ENCODE results near the gene RNF223.
"Not testable (repeated sequence)": the region's sequence is repeated elsewhere in the genome, so short reads cannot be mapped to it uniquely, and the experiment has no call there.

Gene RNF223

GRCh38 chr1:1083416-1084371 is 9.6 kb upstream of the RNF223 start:
- Histone ChIP-seq H3K27me3 (ENCODE audit: control insufficient read depth in 1 of 2, insufficient read depth in 2 of 2, low read length in 2 of 2) (no peaks in the 10 kb centered on the region), H3K4me1 (ENCODE audit: insufficient read depth, low read length) (peaks cover 11% of the 10 kb centered on the region), H3K27ac (ENCODE audit: low read depth, low read length) (no peak overlapping the region), H3K9ac (ENCODE audit: low read length) (no peak overlapping the region), H3K4me3 (ENCODE audit: low read depth in 1 of 2, low read length in 2 of 2) (no peak overlapping the region), H3K9me3 (ENCODE audit: low read length) (no peaks in the 10 kb centered on the region), H3K36me3 (ENCODE audit: insufficient read depth, low read length) (no peaks in the 10 kb centered on the region)

- H3K4me1 ChIP-seq (ENCODE audit: insufficient read depth, low read length): peaks cover 11% of the 10 kb centered on the region
- H3K9me3 ChIP-seq (ENCODE audit: low read length): no peaks in the 10 kb centered on the region
- no peak overlapping the region for H3K9ac ChIP-seq (ENCODE audit: low read length)
- H3K4me3 ChIP-seq (ENCODE audit: low read depth in 1 of 2, low read length in 2 of 2): no peak overlapping the region
- no peaks in the 10 kb centered on the region for H3K27me3 ChIP-seq (ENCODE audit: control insufficient read depth in 1 of 2, insufficient read depth in 2 of 2, low read length in 2 of 2)
- H3K27ac ChIP-seq (ENCODE audit: low read depth, low read length): no peak overlapping the region
- no peaks in the 10 kb centered on the region for H3K36me3 ChIP-seq (ENCODE audit: insufficient read depth, low read length)
Measured at GRCh38 chr1:1082776-1083415, 8.8 kb upstream of the RNF223 start.

- H3K9ac ChIP-seq (ENCODE audit: low read length): no peak overlapping the region
- H3K27me3 ChIP-seq (ENCODE audit: control insufficient read depth in 1 of 2, insufficient read depth in 2 of 2, low read length in 2 of 2): no peaks in the 10 kb centered on the region
- no peaks in the 10 kb centered on the region for H3K9me3 ChIP-seq (ENCODE audit: low read length)
- no peak overlapping the region for H3K4me3 ChIP-seq (ENCODE audit: low read depth in 1 of 2, low read length in 2 of 2)
- H3K4me1 ChIP-seq (ENCODE audit: insufficient read depth, low read length): peaks cover 11% of the 10 kb centered on the region
- no peaks in the 10 kb centered on the region for H3K36me3 ChIP-seq (ENCODE audit: insufficient read depth, low read length)
- H3K27ac ChIP-seq (ENCODE audit: low read depth, low read length): no peak overlapping the region
Measured at GRCh38 chr1:1082239-1082775, 8.2 kb upstream of the RNF223 start.

- no peaks in the 10 kb centered on the region for H3K36me3 ChIP-seq (ENCODE audit: insufficient read depth, low read length)
- H3K9ac ChIP-seq (ENCODE audit: low read length): no peak overlapping the region
- H3K27me3 ChIP-seq (ENCODE audit: control insufficient read depth in 1 of 2, insufficient read depth in 2 of 2, low read length in 2 of 2): no peaks in the 10 kb centered on the region
- no peak overlapping the region for H3K4me3 ChIP-seq (ENCODE audit: low read depth in 1 of 2, low read length in 2 of 2)
- no peaks in the 10 kb centered on the region for H3K9me3 ChIP-seq (ENCODE audit: low read length)
- H3K27ac ChIP-seq (ENCODE audit: low read depth, low read length): no peak overlapping the region
- H3K4me1 ChIP-seq (ENCODE audit: insufficient read depth, low read length): peaks cover 11% of the 10 kb centered on the region
Measured at GRCh38 chr1:1081311-1082238, 7.5 kb upstream of the RNF223 start.

- Histone ChIP-seq H3K36me3 (ENCODE audit: insufficient read depth, low read length) (no peaks in the 10 kb centered on the region), H3K4me1 (ENCODE audit: insufficient read depth, low read length) (peaks cover 11% of the 10 kb centered on the region), H3K9ac (ENCODE audit: low read length) (no peak overlapping the region), H3K27me3 (ENCODE audit: control insufficient read depth in 1 of 2, insufficient read depth in 2 of 2, low read length in 2 of 2) (no peaks in the 10 kb centered on the region), H3K27ac (ENCODE audit: low read depth, low read length) (no peak overlapping the region), H3K4me3 (ENCODE audit: low read depth in 1 of 2, low read length in 2 of 2) (no peak overlapping the region), H3K9me3 (ENCODE audit: low read length) (no peaks in the 10 kb centered on the region)
Measured at GRCh38 chr1:1080951-1081310, 6.8 kb upstream of the RNF223 start.

- Histone ChIP-seq H3K9ac (ENCODE audit: low read length) (no peak overlapping the region), H3K9me3 (ENCODE audit: low read length) (no peaks in the 10 kb centered on the region), H3K36me3 (ENCODE audit: insufficient read depth, low read length) (no peaks in the 10 kb centered on the region), H3K4me3 (ENCODE audit: low read depth in 1 of 2, low read length in 2 of 2) (peak overlapping the region; percentile 37 to 47), H3K27me3 (ENCODE audit: control insufficient read depth in 1 of 2, insufficient read depth in 2 of 2, low read length in 2 of 2) (peaks cover 0 to 3% of the 10 kb centered on the region in 2 donors), H3K4me1 (ENCODE audit: insufficient read depth, low read length) (peaks cover 11% of the 10 kb centered on the region), H3K27ac (ENCODE audit: low read depth, low read length) (no peak overlapping the region)
Measured at GRCh38 chr1:1080122-1080757, 6.1 kb upstream of the RNF223 start.

GRCh38 chr1:1079408-1080121 is 5.5 kb upstream of the RNF223 start:
- no peak overlapping the region for H3K9ac ChIP-seq (ENCODE audit: low read length)
- H3K27me3 ChIP-seq (ENCODE audit: control insufficient read depth in 1 of 2, insufficient read depth in 2 of 2, low read length in 2 of 2): peaks cover 0 to 8% of the 10 kb centered on the region in 2 donors
- H3K4me3 ChIP-seq (ENCODE audit: low read depth in 1 of 2, low read length in 2 of 2): peak overlapping the region; percentile 37 to 47
- H3K4me1 ChIP-seq (ENCODE audit: insufficient read depth, low read length): peaks cover 11% of the 10 kb centered on the region
- H3K27ac ChIP-seq (ENCODE audit: low read depth, low read length): no peak overlapping the region
- H3K36me3 ChIP-seq (ENCODE audit: insufficient read depth, low read length): no peaks in the 10 kb centered on the region
- no peaks in the 10 kb centered on the region for H3K9me3 ChIP-seq (ENCODE audit: low read length)

GRCh38 chr1:1077396-1077795 is 3.3 kb upstream of the RNF223 start:
- H3K9ac ChIP-seq (ENCODE audit: low read length); H3K9me3 ChIP-seq (ENCODE audit: low read length); H3K27ac ChIP-seq (ENCODE audit: low read depth, low read length); H3K36me3 ChIP-seq (ENCODE audit: insufficient read depth, low read length); H3K4me3 ChIP-seq (ENCODE audit: low read depth in 1 of 2, low read length in 2 of 2): not testable (repeated sequence)
- peaks cover 11% of the 10 kb centered on the region for H3K4me1 ChIP-seq (ENCODE audit: insufficient read depth, low read length)
- peaks cover 0 to 29% of the 10 kb centered on the region in 2 donors for H3K27me3 ChIP-seq (ENCODE audit: control insufficient read depth in 1 of 2, insufficient read depth in 2 of 2, low read length in 2 of 2)

- Histone ChIP-seq H3K27me3 (ENCODE audit: control insufficient read depth in 1 of 2, insufficient read depth in 2 of 2, low read length in 2 of 2) (peaks cover 0 to 43% of the 10 kb centered on the region in 2 donors), H3K4me3 (ENCODE audit: low read depth in 1 of 2, low read length in 2 of 2) (no peak overlapping the region)
Measured at GRCh38 chr1:1075148-1075935, 1.2 kb upstream of the RNF223 start.

More at GRCh38 chr1:1075148-1075935, 1.2 kb upstream of the RNF223 start:
- Histone ChIP-seq H3K9me3 (ENCODE audit: low read length) (no peaks in the 10 kb centered on the region), H3K27ac (ENCODE audit: low read depth, low read length) (no peak overlapping the region), H3K4me1 (ENCODE audit: insufficient read depth, low read length) (peaks cover 11% of the 10 kb centered on the region), H3K36me3 (ENCODE audit: insufficient read depth, low read length) (no peaks in the 10 kb centered on the region), H3K9ac (ENCODE audit: low read length) (no peak overlapping the region)

Measured in muscle layer of colon (tissue), 2 donors.